ENCODE results near the gene ZER1.

ZER1 gene

DNA sequence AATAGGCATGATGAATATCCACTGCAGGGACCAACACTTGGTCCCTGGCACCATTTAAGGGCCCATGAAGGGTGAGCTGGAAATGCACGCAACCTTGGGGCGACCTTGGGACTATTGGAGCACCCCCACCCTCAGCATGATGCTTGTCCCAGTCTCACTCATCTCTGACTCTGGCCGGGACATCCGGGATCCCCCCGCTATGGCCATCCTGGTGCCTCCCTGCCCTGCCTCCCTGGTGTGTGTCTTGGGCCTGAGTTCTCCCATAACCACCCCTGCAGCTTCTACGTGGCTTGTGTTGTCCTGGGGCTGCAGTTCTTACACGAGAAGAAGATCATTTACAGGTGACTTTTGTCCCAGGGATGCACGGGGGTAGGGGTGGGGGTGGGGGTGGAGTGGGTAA lies 53.7 kb downstream of the ZER1 start:
- H3K4me2 ChIP-seq (ENCODE audit: low read depth, low read length) = no peak overlapping the region
- no peak for TF ChIP-seq EZH2 (optimal IDR thresholded peaks at IDR 0.05; ENCODE audit: low read depth, low read length)
- TF ChIP-seq EZH2phosphoT487 (IDR thresholded peaks at IDR 0.05; ENCODE audit: low read length) = no peak
- TF ChIP-seq, protein P1, sequence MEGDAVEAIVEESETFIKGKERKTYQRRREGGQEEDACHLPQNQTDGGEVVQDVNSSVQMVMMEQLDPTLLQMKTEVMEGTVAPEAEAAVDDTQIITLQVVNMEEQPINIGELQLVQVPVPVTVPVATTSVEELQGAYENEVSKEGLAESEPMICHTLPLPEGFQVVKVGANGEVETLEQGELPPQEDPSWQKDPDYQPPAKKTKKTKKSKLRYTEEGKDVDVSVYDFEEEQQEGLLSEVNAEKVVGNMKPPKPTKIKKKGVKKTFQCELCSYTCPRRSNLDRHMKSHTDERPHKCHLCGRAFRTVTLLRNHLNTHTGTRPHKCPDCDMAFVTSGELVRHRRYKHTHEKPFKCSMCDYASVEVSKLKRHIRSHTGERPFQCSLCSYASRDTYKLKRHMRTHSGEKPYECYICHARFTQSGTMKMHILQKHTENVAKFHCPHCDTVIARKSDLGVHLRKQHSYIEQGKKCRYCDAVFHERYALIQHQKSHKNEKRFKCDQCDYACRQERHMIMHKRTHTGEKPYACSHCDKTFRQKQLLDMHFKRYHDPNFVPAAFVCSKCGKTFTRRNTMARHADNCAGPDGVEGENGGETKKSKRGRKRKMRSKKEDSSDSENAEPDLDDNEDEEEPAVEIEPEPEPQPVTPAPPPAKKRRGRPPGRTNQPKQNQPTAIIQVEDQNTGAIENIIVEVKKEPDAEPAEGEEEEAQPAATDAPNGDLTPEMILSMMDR (IDR thresholded peaks at IDR 0.05; ENCODE audit: low read length) = no peak

GRCh38 chr9:128716581-128717254 lies 55.0 kb downstream of the ZER1 start:
- Histone ChIP-seq H2AFZ (ENCODE audit: low read length) (no peak overlapping the region), H3K9me2 (replicated peaks; ENCODE audit: insufficient read depth, low read length) (no peaks in the 10 kb centered on the region), H3F3A (ENCODE audit: insufficient read depth, low read length) (no peaks in the 10 kb centered on the region), H3K27ac (ENCODE audit: low read length) (no peak overlapping the region), H3K9me3 (replicated peaks; ENCODE audit: insufficient read depth, low read length) (no peaks in the 10 kb centered on the region), H3K36me3 (replicated peaks; ENCODE audit: insufficient read depth, low read length) (no peaks in the 10 kb centered on the region), H3K27me3 (replicated peaks; ENCODE audit: insufficient read depth, low read length) (no peaks in the 10 kb centered on the region; the same call in 1 of the 2 replicates), H3K4me3 (ENCODE audit: low read length) (no peak overlapping the region), H3K4me1 (ENCODE audit: low read length) (no peaks in the 10 kb centered on the region), H3K9ac (ENCODE audit: low read length) (no peak overlapping the region), H4K20me1 (ENCODE audit: insufficient read depth, low read length) (no peaks in the 10 kb centered on the region), H3K79me2 (ENCODE audit: low read length) (no peaks in the 10 kb centered on the region), H3K4me2 (ENCODE audit: low read depth, low read length) (no peak overlapping the region)
- TF ChIP-seq, protein P1 (IDR thresholded peaks at IDR 0.05; ENCODE audit: low read length) = no peak
- no peak for TF ChIP-seq EZH2 (optimal IDR thresholded peaks at IDR 0.05; ENCODE audit: low read depth, low read length)
- no peak for TF ChIP-seq EZH2phosphoT487 (IDR thresholded peaks at IDR 0.05; ENCODE audit: low read length)
- no peak for DNase-seq

More for the DNA sequence above, 53.7 kb downstream of the ZER1 start:
- no peaks in the 10 kb centered on the region for H3F3A ChIP-seq (ENCODE audit: insufficient read depth, low read length)
- H2AFZ ChIP-seq (ENCODE audit: low read length) = no peak overlapping the region
- H4K20me1 ChIP-seq (ENCODE audit: insufficient read depth, low read length) = no peaks in the 10 kb centered on the region
- no peaks in the 10 kb centered on the region for H3K9me2 ChIP-seq (replicated peaks; ENCODE audit: insufficient read depth, low read length)
- DNase-seq = no peak
- H3K27me3 ChIP-seq (replicated peaks; ENCODE audit: insufficient read depth, low read length) = no peaks in the 10 kb centered on the region; the same call in 1 of the 2 replicates
- no peak overlapping the region for H3K27ac ChIP-seq (ENCODE audit: low read length)
- H3K79me2 ChIP-seq (ENCODE audit: low read length) = peaks cover 12% of the 10 kb centered on the region
- peaks cover 3% of the 10 kb centered on the region; the same call in 1 of the 2 replicates for H3K4me1 ChIP-seq (ENCODE audit: low read length)
- H3K36me3 ChIP-seq (replicated peaks; ENCODE audit: insufficient read depth, low read length) = no peaks in the 10 kb centered on the region
- no peak overlapping the region for H3K9ac ChIP-seq (ENCODE audit: low read length)
- no peaks in the 10 kb centered on the region for H3K9me3 ChIP-seq (replicated peaks; ENCODE audit: insufficient read depth, low read length)
- no peak overlapping the region for H3K4me3 ChIP-seq (ENCODE audit: low read length)

DNA sequence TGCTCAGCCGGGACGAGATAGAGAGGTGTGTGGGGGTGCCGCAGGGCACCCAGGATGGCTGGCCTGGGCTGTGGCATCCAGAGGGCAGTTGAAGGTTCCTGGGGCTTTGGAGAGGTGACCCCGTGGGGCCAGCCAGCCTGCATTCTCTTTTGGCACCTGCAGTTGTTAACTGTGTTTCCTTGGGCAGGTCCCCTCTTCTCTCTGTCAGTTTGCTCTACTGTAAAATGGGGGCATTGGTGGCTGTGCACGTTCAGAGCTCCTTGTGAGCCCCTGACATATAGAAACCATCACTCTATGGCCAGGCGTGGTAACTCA lies 56.3 kb downstream of the ZER1 start:
- H3F3A ChIP-seq (ENCODE audit: insufficient read depth, low read length) = no peaks in the 10 kb centered on the region
- H3K4me1 ChIP-seq (ENCODE audit: low read length) = no peaks in the 10 kb centered on the region
- no peak for TF ChIP-seq EZH2 (optimal IDR thresholded peaks at IDR 0.05; ENCODE audit: low read depth, low read length)
- no peak for TF ChIP-seq EZH2phosphoT487 (IDR thresholded peaks at IDR 0.05; ENCODE audit: low read length)
- TF ChIP-seq, protein P1 (IDR thresholded peaks at IDR 0.05; ENCODE audit: low read length) = no peak
- H3K36me3 ChIP-seq (replicated peaks; ENCODE audit: insufficient read depth, low read length) = no peaks in the 10 kb centered on the region
- no peak overlapping the region for H3K4me3 ChIP-seq (ENCODE audit: low read length)
- H4K20me1 ChIP-seq (ENCODE audit: insufficient read depth, low read length) = no peaks in the 10 kb centered on the region
- no peak for DNase-seq
- no peaks in the 10 kb centered on the region for H3K79me2 ChIP-seq (ENCODE audit: low read length)
- H3K9me2 ChIP-seq (replicated peaks; ENCODE audit: insufficient read depth, low read length) = no peaks in the 10 kb centered on the region
- H3K9me3 ChIP-seq (replicated peaks; ENCODE audit: insufficient read depth, low read length) = no peaks in the 10 kb centered on the region
- H3K27ac ChIP-seq (ENCODE audit: low read length) = no peak overlapping the region
- no peak overlapping the region for H3K4me2 ChIP-seq (ENCODE audit: low read depth, low read length)
- H3K9ac ChIP-seq (ENCODE audit: low read length) = no peak overlapping the region
- no peaks in the 10 kb centered on the region; the same call in 1 of the 2 replicates for H3K27me3 ChIP-seq (replicated peaks; ENCODE audit: insufficient read depth, low read length)
- H2AFZ ChIP-seq (ENCODE audit: low read length) = no peak overlapping the region
